Mesendoderm (in vitro differentiated cells): ENCODE results near the gene ZFYVE9.

Source experiments
- DNase-seq: peaks from one replicate; pipeline ENCODE4 v3.0.0; 2013
- H2AK5ac ChIP-seq: 2 replicates; pipeline ENCODE4 v1.6.1; 2013; ENCODE audit warnings: low read length, inconsistent platforms
- H2BK120ac ChIP-seq: 2 replicates; pipeline ENCODE4 v1.6.1; 2013; ENCODE audit warnings: low read depth, mild to moderate bottlenecking, low read length, moderate library complexity, mixed read lengths
- H2BK15ac ChIP-seq: replicated peaks from 2 replicates; pipeline ENCODE4 v1.6.1; 2013; ENCODE audit warnings: low read depth, mild to moderate bottlenecking, moderate library complexity
- H2BK5ac ChIP-seq: 2 replicates; pipeline ENCODE4 v1.6.1; 2013; ENCODE audit warnings: low read length, inconsistent platforms
- H3K18ac ChIP-seq: 2 replicates; pipeline ENCODE4 v1.6.1; 2013; ENCODE audit warnings: mild to moderate bottlenecking, low read length, mixed read lengths
- H3K23ac ChIP-seq: one replicate; pipeline ENCODE4 v1.6.1; 2013; ENCODE audit warnings: low read length
- H3K27ac ChIP-seq: 2 replicates; pipeline ENCODE4 v1.5.1; 2013; ENCODE audit warnings: low read depth, mild to moderate bottlenecking, inconsistent platforms, low read length, moderate library complexity
- H3K27me3 ChIP-seq: 2 replicates; pipeline ENCODE4 v1.6.1; 2013; ENCODE audit warnings: low read length, control low read depth, mild to moderate bottlenecking, inconsistent platforms; ENCODE audit not compliant: insufficient read depth, poor library complexity
- H3K36me3 ChIP-seq: 2 replicates; pipeline ENCODE4 v1.6.1; 2013; ENCODE audit warnings: low read length, inconsistent platforms; ENCODE audit not compliant: control insufficient read depth, insufficient read depth
- H3K4ac ChIP-seq: one replicate; pipeline ENCODE4 v1.6.1; 2013; ENCODE audit warnings: low read depth, mild to moderate bottlenecking, low read length, moderate library complexity
- H3K4me1 ChIP-seq: 2 replicates; pipeline ENCODE4 v1.6.1; 2013; ENCODE audit warnings: low read depth, low read length, inconsistent platforms; ENCODE audit not compliant: control insufficient read depth
- H3K4me2 ChIP-seq: 2 replicates; pipeline ENCODE4 v1.6.1; 2013; ENCODE audit warnings: low read length
- H3K4me3 ChIP-seq: 2 replicates; pipeline ENCODE4 v1.5.1; 2013; ENCODE audit warnings: mild to moderate bottlenecking, low read length
- H3K56ac ChIP-seq: one replicate; pipeline ENCODE4 v1.6.1; 2013; ENCODE audit warnings: low read length
- H3K79me1 ChIP-seq: 2 replicates; pipeline ENCODE4 v1.6.1; 2013; ENCODE audit warnings: low read length, inconsistent platforms
- H3K79me2 ChIP-seq: 2 replicates; pipeline ENCODE4 v1.6.1; 2013; ENCODE audit warnings: mild to moderate bottlenecking, low read length; ENCODE audit not compliant: control insufficient read depth, insufficient read depth
- H3K9ac ChIP-seq: 2 replicates; pipeline ENCODE4 v1.6.1; 2013; ENCODE audit warnings: low read length, inconsistent platforms
- H4K5ac ChIP-seq: one replicate; pipeline ENCODE4 v1.6.1; 2013; ENCODE audit warnings: low read length
- H4K8ac ChIP-seq: one replicate; pipeline ENCODE4 v1.6.1; 2013; ENCODE audit warnings: low read depth, mild to moderate bottlenecking, control low read depth, low read length, moderate library complexity
- WGBS: extraction: QIAGEN DNeasy Blood & Tissue Kit; methylation state at CpG from one replicate; pipeline ENCODE4 v1.1.7; 2013; ENCODE audit warnings: low lambda C conversion rate, missing lambda C conversion rate; ENCODE audit not compliant: insufficient coverage; ENCODE audit errors: extremely low coverage; 5-methylcytosine and 5-hydroxymethylcytosine counted together

The ZFYVE9 gene

GRCh38 chr1:52111492-52111891 lies 30.4 kb upstream of the ZFYVE9 start:
- no peak overlapping the region for H3K4me2 ChIP-seq
- H3K4ac ChIP-seq: no peak overlapping the region
- H2BK120ac ChIP-seq: no peak overlapping the region
- no peak for DNase-seq
- H4K8ac ChIP-seq: no peak overlapping the region
- H3K27me3 ChIP-seq: no peaks in the 10 kb centered on the region
- no peaks in the 10 kb centered on the region for H3K79me2 ChIP-seq
- no peak overlapping the region for H3K23ac ChIP-seq
- no peak overlapping the region for H3K56ac ChIP-seq
- H3K18ac ChIP-seq: no peak overlapping the region
- no peak overlapping the region for H4K5ac ChIP-seq
- H3K36me3 ChIP-seq: no peaks in the 10 kb centered on the region
- no peak overlapping the region for H2AK5ac ChIP-seq
- no peak overlapping the region for H2BK15ac ChIP-seq
- no peak overlapping the region for H3K27ac ChIP-seq
- H3K79me1 ChIP-seq: no peaks in the 10 kb centered on the region
- no peak overlapping the region for H2BK5ac ChIP-seq
- H3K4me3 ChIP-seq: no peak overlapping the region
- no peak overlapping the region for H3K9ac ChIP-seq
- H3K4me1 ChIP-seq: no peaks in the 10 kb centered on the region

DNA sequence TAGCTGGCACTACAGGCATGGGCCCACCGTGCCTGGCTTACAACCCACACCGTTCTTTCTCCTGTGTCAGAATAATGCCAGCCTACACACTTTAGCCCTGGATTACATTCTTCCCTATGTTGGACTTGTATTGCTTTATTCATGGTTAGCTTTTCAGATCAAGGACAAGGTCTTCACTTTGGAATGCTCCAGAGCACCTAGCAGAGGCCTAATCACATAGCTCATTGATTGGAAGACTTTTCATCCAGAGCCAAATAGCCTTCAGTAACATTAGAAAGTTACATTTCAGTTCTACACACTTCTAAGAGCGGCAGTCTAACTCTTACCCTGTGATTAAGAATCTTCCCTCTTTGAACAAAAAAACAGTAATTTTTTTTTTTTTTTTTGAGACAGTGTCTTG lies 29.4 kb upstream of the ZFYVE9 start:
- WGBS: no CpG with 5 or more reads among the region's 3 CpGs
- Histone ChIP-seq H3K79me1 (no peaks in the 10 kb centered on the region), H3K9ac (no peak overlapping the region), H3K56ac (no peak overlapping the region), H3K27me3 (no peaks in the 10 kb centered on the region), H3K36me3 (no peaks in the 10 kb centered on the region), H4K5ac (no peak overlapping the region), H3K4me1 (no peaks in the 10 kb centered on the region), H2BK120ac (no peak overlapping the region), H3K4ac (no peak overlapping the region), H2AK5ac (no peak overlapping the region), H4K8ac (no peak overlapping the region), H3K79me2 (no peaks in the 10 kb centered on the region), H3K4me3 (no peak overlapping the region), H3K23ac (no peak overlapping the region), H2BK15ac (no peak overlapping the region), H3K27ac (no peak overlapping the region), H3K18ac (no peak overlapping the region), H2BK5ac (no peak overlapping the region), H3K4me2 (no peak overlapping the region)
- DNase-seq: no peak

DNA sequence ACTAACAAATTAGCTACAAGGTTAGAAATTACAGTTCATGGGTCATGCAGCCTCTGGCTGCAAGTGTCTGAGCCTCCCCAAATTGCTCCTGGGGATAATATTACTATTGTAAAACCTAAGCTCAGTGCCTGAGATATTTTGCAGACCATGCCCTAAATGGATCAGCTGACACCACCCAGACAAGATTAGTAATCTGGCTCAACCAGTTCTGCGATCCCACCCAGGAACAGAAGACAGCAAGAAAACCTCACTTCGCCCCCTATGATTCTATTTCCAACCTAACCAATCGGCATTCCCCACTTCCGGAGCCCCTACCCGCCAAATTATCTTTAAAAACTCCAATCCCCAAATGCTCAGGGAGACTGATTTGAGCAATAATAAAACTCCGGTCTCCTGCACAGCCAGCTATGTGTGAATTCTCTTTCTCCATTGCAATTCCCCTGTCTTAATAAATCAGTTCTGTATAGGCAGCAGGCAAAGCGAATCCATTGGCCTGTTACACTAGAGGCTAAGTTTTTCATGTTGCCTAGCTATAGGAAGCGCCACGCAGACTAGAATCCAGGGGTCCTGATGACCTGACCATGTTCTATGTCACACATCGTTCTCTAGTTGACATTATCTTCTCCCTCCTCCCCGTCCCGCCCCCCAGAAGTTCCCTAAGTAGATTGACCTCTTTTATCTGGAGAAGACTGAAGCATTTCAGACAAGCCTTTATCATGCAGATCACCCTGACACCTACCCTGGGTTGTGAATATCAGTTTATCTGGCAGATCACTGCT lies 22.4 kb upstream of the ZFYVE9 start:
- H3K18ac ChIP-seq: no peak overlapping the region
- WGBS: no CpG with 5 or more reads among the region's 12 CpGs
- H2BK15ac ChIP-seq: no peak overlapping the region
- H3K27ac ChIP-seq: no peak overlapping the region
- no peak overlapping the region for H3K56ac ChIP-seq
- no peaks in the 10 kb centered on the region for H3K79me1 ChIP-seq
- H4K8ac ChIP-seq: no peak overlapping the region
- no peaks in the 10 kb centered on the region for H3K79me2 ChIP-seq
- no peak overlapping the region for H2BK5ac ChIP-seq
- H3K4me1 ChIP-seq: no peaks in the 10 kb centered on the region
- no peak overlapping the region for H4K5ac ChIP-seq
- H3K4me2 ChIP-seq: no peak overlapping the region
- no peak overlapping the region for H3K23ac ChIP-seq
- peak; percentile 82 for DNase-seq
- no peak overlapping the region for H2AK5ac ChIP-seq
- no peak overlapping the region for H3K4me3 ChIP-seq
- H3K4ac ChIP-seq: no peak overlapping the region
- H3K36me3 ChIP-seq: no peaks in the 10 kb centered on the region
- H3K9ac ChIP-seq: no peak overlapping the region
- H2BK120ac ChIP-seq: no peak overlapping the region
- H3K27me3 ChIP-seq: no peaks in the 10 kb centered on the region

DNA sequence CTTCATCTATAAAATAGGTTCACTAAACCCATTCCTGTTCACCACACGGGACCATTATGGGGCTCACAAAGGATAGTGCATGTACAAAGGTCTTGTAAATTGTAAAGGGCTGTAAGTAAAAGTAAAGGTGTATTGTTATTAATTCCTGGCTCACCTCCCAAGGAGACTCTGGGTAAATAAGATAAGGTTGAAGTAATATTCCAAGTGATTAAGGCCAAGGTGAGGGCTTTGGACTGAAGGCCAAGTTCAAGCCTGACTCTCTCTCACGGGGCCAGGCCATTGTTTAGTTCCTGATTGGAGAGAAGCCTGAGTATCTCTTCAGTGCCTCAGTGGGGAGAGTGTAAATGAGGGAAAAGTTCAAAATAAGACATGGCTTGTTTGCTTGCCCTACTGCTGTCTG lies 19.5 kb upstream of the ZFYVE9 start:
- H2BK5ac ChIP-seq: no peak overlapping the region
- DNase-seq: no peak
- no peak overlapping the region for H3K56ac ChIP-seq
- no peak overlapping the region for H3K4me3 ChIP-seq
- H3K79me2 ChIP-seq: no peaks in the 10 kb centered on the region
- no peak overlapping the region for H4K8ac ChIP-seq
- no peak overlapping the region for H3K23ac ChIP-seq
- no peak overlapping the region for H2BK120ac ChIP-seq
- no peak overlapping the region for H3K18ac ChIP-seq
- no CpG with 5 or more reads among the region's 2 CpGs for WGBS
- no peak overlapping the region for H3K4ac ChIP-seq
- no peak overlapping the region for H2AK5ac ChIP-seq
- no peak overlapping the region for H4K5ac ChIP-seq
- no peak overlapping the region for H3K4me2 ChIP-seq
- no peaks in the 10 kb centered on the region for H3K79me1 ChIP-seq
- no peaks in the 10 kb centered on the region for H3K36me3 ChIP-seq
- no peak overlapping the region for H3K27ac ChIP-seq
- H3K27me3 ChIP-seq: no peaks in the 10 kb centered on the region
- no peaks in the 10 kb centered on the region for H3K4me1 ChIP-seq
- no peak overlapping the region for H3K9ac ChIP-seq
- no peak overlapping the region for H2BK15ac ChIP-seq

DNA sequence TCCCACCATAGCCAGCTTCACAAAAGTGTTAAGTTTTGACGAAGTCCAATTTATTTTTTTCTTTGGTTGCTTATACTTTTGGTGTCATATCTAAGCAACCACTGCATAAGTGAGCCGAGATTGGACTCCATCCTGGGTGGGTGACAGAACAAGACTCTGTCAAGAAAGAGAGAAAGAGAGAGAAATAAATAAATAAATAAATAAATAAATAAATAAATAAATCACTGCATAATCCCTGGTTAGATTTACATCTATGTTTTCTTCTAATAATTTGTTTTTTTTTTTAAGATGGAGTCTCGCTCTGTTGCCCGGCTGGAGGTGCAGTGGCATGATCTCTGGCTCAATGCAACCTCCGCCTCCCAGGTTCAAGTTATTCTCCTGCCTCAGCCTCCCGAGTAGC lies 18.3 kb upstream of the ZFYVE9 start:
- H4K8ac ChIP-seq: no peak overlapping the region
- H3K27me3 ChIP-seq: no peaks in the 10 kb centered on the region
- no peak overlapping the region for H3K56ac ChIP-seq
- no peak for DNase-seq
- no peaks in the 10 kb centered on the region for H3K4me1 ChIP-seq
- no peak overlapping the region for H3K4me3 ChIP-seq
- WGBS: no CpG with 5 or more reads among the region's 6 CpGs
- H3K18ac ChIP-seq: no peak overlapping the region
- H3K79me2 ChIP-seq: no peaks in the 10 kb centered on the region
- H3K4me2 ChIP-seq: no peak overlapping the region
- H2BK15ac ChIP-seq: no peak overlapping the region
- H2AK5ac ChIP-seq: no peak overlapping the region
- H3K9ac ChIP-seq: no peak overlapping the region
- H3K23ac ChIP-seq: no peak overlapping the region
- H2BK5ac ChIP-seq: no peak overlapping the region
- no peak overlapping the region for H4K5ac ChIP-seq
- no peaks in the 10 kb centered on the region for H3K79me1 ChIP-seq
- no peak overlapping the region for H3K4ac ChIP-seq
- no peak overlapping the region for H2BK120ac ChIP-seq
- no peak overlapping the region for H3K27ac ChIP-seq
- no peaks in the 10 kb centered on the region for H3K36me3 ChIP-seq

- Histone ChIP-seq H3K79me1 (no peaks in the 10 kb centered on the region), H3K56ac (no peak overlapping the region), H3K18ac (no peak overlapping the region), H3K9ac (no peak overlapping the region), H2AK5ac (no peak overlapping the region), H2BK15ac (no peak overlapping the region), H2BK5ac (no peak overlapping the region), H3K4ac (no peak overlapping the region), H3K4me2 (no peak overlapping the region), H3K4me3 (no peak overlapping the region), H2BK120ac (no peak overlapping the region), H4K8ac (no peak overlapping the region), H3K27me3 (no peaks in the 10 kb centered on the region), H3K23ac (no peak overlapping the region), H3K79me2 (no peaks in the 10 kb centered on the region), H3K4me1 (no peaks in the 10 kb centered on the region), H4K5ac (no peak overlapping the region), H3K36me3 (no peaks in the 10 kb centered on the region), H3K27ac (no peak overlapping the region)
- no peak for DNase-seq
Observed at GRCh38 chr1:52125736-52126359, 16.0 kb upstream of the ZFYVE9 start.
